ENCODE data around the gene CRAMP1.

- TF ChIP-seq CTCF (IDR thresholded peaks at IDR 0.05; ENCODE audit: low read length): no peak
- no peak for TF ChIP-seq EZH2 (optimal IDR thresholded peaks at IDR 0.05; ENCODE audit: low read depth, low read length)
- TF ChIP-seq EZH2phosphoT487 (IDR thresholded peaks at IDR 0.05; ENCODE audit: low read length): no peak
Observed at GRCh38 chr16:1708768-1709180, 96.6 kb downstream of the CRAMP1 start.
